HepG2 (cell line): Measurements from ENCODE around the gene NDUFS4. TPM values are rescaled to one million over a fixed set of nuclear protein-coding genes. Genes with fewer than 3 reads are reported as not detected.

Experiments used
- ATAC-seq: fragments of 200-7000 bp; cut with Tn5 transposase; 3 replicates; pipeline ENCODE4 v1.9.1; 2020; ENCODE audit warnings: mild to moderate bottlenecking, moderate library complexity
- Bru-seq: library from RNA; stranded (reverse); fragments of 400-500 nt; gene quantifications from one replicate; lab custom pipeline; 2021; lab: Mats Ljungman, UMichigan
- BruChase-seq, 2 experiments: library from RNA; stranded (reverse); fragments of 400-500 nt; gene quantifications; one replicate each; lab custom pipeline; 2021; lab: Mats Ljungman, UMichigan
- BruUV-seq: library from RNA; stranded (reverse); fragments of 400-500 nt; replicated peaks from 2 replicates; lab custom pipeline; 2021; lab: Mats Ljungman, UMichigan
- CTCF ChIA-PET: fragments of 300-600 bp; formaldehyde crosslinking; extraction: SDS; loops from one replicate; lab custom pipeline; 2021; ENCODE audit warnings: low total read pairs, inconsistent platforms, low intra/inter-chr PET ratio; lab: Yijun Ruan, JAX
- POLR2A ChIA-PET: fragments of 350-600 bp; sonication (Branson Sonifier 250); formaldehyde crosslinking; loops from one replicate; lab custom pipeline; 2020; ENCODE audit warnings: antibody characterized with exemption, inconsistent platforms; lab: Yijun Ruan, JAX
- DNase-seq: peaks from one replicate; pipeline ENCODE4 v3.0.0-alpha.2; 2015; ENCODE audit warnings: low spot score
- FAIRE-seq: peaks from 3 replicates; lab custom pipeline; 2011; peaks lifted over from hg19 to GRCh38; lab: Jason Lieb, UNC
- H2AFZ ChIP-seq: one replicate; pipeline ENCODE4 v1.6.1; 2011; ENCODE audit warnings: low read length, inconsistent platforms
- H3K27ac ChIP-seq: fragments of 300-600 bp; 3 replicates; pipeline ENCODE4 v1.8.0; 2011; ENCODE audit warnings: mixed run types, mild to moderate bottlenecking, mixed read lengths, low read length, inconsistent platforms; ENCODE audit not compliant: insufficient read depth; ENCODE audit errors: extremely low read length
- H3K27me3 ChIP-seq, 2 experiments: fragments of 200-600 bp in 1 of 2; 2 replicates in 1 of 2; 3 replicates in 1 of 2; pipeline versions ENCODE4 v1.6.0 to v1.8.0; 2011; ENCODE audit warnings: low read length in 2 of 2, mild to moderate bottlenecking in 2 of 2, moderate library complexity in 2 of 2, inconsistent platforms in 1 of 2; ENCODE audit not compliant: insufficient read depth in 2 of 2, control insufficient read depth in 1 of 2
- H3K36me3 ChIP-seq, 2 experiments: fragments of 200-600 bp in 1 of 2; replicated peaks in 1 of 2; 2 replicates in 1 of 2; 3 replicates in 1 of 2; pipeline versions ENCODE4 v1.5.1 to v1.8.0; 2011; ENCODE audit warnings: low read length in 2 of 2, inconsistent platforms in 1 of 2; ENCODE audit not compliant: insufficient read depth in 2 of 2, control insufficient read depth in 1 of 2
- H3K4me1 ChIP-seq: 2 replicates; pipeline ENCODE4 v1.5.1; 2012; ENCODE audit warnings: low read length, inconsistent platforms; ENCODE audit not compliant: insufficient read depth
- H3K4me2 ChIP-seq: 2 replicates; pipeline ENCODE4 v1.6.0; 2011; ENCODE audit warnings: low read depth, low read length, inconsistent platforms
- H3K4me3 ChIP-seq, 3 experiments: fragments of 200-600 bp in 1 of 3; sonication (generic), shearing (Covaris generic) in 1 of 3; replicated peaks in 1 of 3; 2 replicates each; pipeline ENCODE4 v1.5.1; 2011 to 2016; ENCODE audit warnings: low read length in 3 of 3, inconsistent platforms in 2 of 3, low read depth in 2 of 3, mild to moderate bottlenecking in 2 of 3, control low read depth in 1 of 3, mixed read lengths in 1 of 3; ENCODE audit not compliant: insufficient read depth in 1 of 3
- H3K79me2 ChIP-seq: one replicate; pipeline ENCODE4 v1.6.1; 2011; ENCODE audit warnings: low read length, inconsistent platforms; ENCODE audit not compliant: insufficient read depth
- H3K9ac ChIP-seq: 2 replicates; pipeline ENCODE4 v1.6.0; 2011; ENCODE audit warnings: mild to moderate bottlenecking, low read depth, low read length, inconsistent platforms; ENCODE audit not compliant: insufficient read depth
- H3K9me3 ChIP-seq: 2 replicates; pipeline ENCODE4 v1.5.1; 2012; ENCODE audit warnings: mild to moderate bottlenecking, low read length
- H4K20me1 ChIP-seq: 2 replicates; pipeline ENCODE4 v1.6.0; 2011; ENCODE audit warnings: inconsistent platforms, mild to moderate bottlenecking, low read length, moderate library complexity; ENCODE audit not compliant: insufficient read depth
- ZBTB38 ChIP-seq: sonication (generic); formaldehyde crosslinking; IDR thresholded peaks from 2 replicates; pipeline ENCODE4 v1.5.1; 2020; ENCODE audit warnings: mild to moderate bottlenecking, missing genetic modification reagents
- ZNF670 ChIP-seq: sonication (generic); formaldehyde crosslinking; IDR thresholded peaks from 2 replicates; pipeline ENCODE4 v1.8.0; 2022; ENCODE audit warnings: mild to moderate bottlenecking, missing genetic modification reagents, borderline replicate concordance
- WGBS: methylation state at CpG from one replicate; pipeline ENCODE4 v1.1.6; 2017; ENCODE audit warnings: low lambda C conversion rate; 5-methylcytosine and 5-hydroxymethylcytosine counted together
- in situ Hi-C: cut with HindIII; loops from 2 replicates; pipeline ENCODE4 v1.10.0; 2017; ENCODE audit warnings: low pct_unique_long_range_greater_than_20kb; ENCODE audit not compliant: extremely low pct_ligation_motif_present
- intact Hi-C: fragments of 100-400 bp; cut with micrococcal nuclease; formaldehyde crosslinking; loops from one replicate; pipeline ENCODE4 v1.10.0; 2022; ENCODE audit not compliant: unreplicated experiment
- long read RNA-seq, 2 experiments: library from RNA in 1 of 2; library from polyadenylated mRNA in 1 of 2; stranded (forward) in 1 of 2; unstranded in 1 of 2; transcript quantifications; one replicate each; pipeline ENCODE4 v2.0.0, GENCODE V29; 2019 to 2022
- polyA minus RNA-seq, 3 experiments: library from RNA; depleted of rRNA, polyadenylated mRNA; stranded (reverse); fragments of >200 nt; gene quantifications; 2 replicates each; pipeline ENCODE4 v1.2.3, GENCODE V29; 2011; ENCODE audit warnings: low replicate concordance in 1 of 3
- polyA plus RNA-seq, 8 experiments: library from polyadenylated mRNA; depleted of rRNA in 3 of 8; stranded (reverse) in 7 of 8; unstranded in 1 of 8; fragments of >200 nt; fragmentation: Illumina TruSeq in 4 of 8; extraction: Trizol in 4 of 8; gene quantifications; 2 replicates each; pipeline versions ENCODE4 v1.2.1 to v1.2.3, GENCODE V29; 2011 to 2016; ENCODE audit warnings: low read depth in 4 of 8, missing spikeins in 1 of 8, mixed read lengths in 1 of 8; ENCODE audit not compliant: insufficient read depth in 1 of 8
- total RNA-seq, 5 experiments: library from RNA; depleted of rRNA; stranded (reverse); fragments of >200 nt; fragmentation: Illumina TruSeq; extraction: Trizol; gene quantifications; 2 replicates each; pipeline ENCODE4 v1.2.3, GENCODE V29; 2016; ENCODE audit warnings: low read depth in 1 of 5
- TF ChIP-seq, protein P1 (sequence below): sonication (generic); formaldehyde crosslinking; IDR thresholded peaks from 2 replicates; pipeline ENCODE4; 2020; ENCODE audit warnings: missing genetic modification reagents, mild to moderate bottlenecking, borderline replicate concordance
- TF ChIP-seq, protein P2 (sequence below): sonication (generic); formaldehyde crosslinking; IDR thresholded peaks from 2 replicates; pipeline ENCODE4 v1.5.1; 2020; ENCODE audit warnings: missing genetic modification reagents, mild to moderate bottlenecking, borderline replicate concordance
- TF ChIP-seq, protein P3 (sequence below): sonication (generic); formaldehyde crosslinking; IDR thresholded peaks from 2 replicates; pipeline ENCODE4 v1.4.0; 2020; ENCODE audit warnings: missing genetic modification reagents

The NDUFS4 gene
- total RNA-seq (2016; rRNA removed; fragmentation: Illumina TruSeq; extraction: Trizol) = 121 and 146 TPM in 2 replicates
- total RNA-seq (2016; cell fraction: cytosol; rRNA removed; fragmentation: Illumina TruSeq; extraction: Trizol; ENCODE audit: low read depth) = 24.4 and 24.9 TPM in 2 replicates
- total RNA-seq (2016; cell fraction: insoluble cytoplasmic fraction; rRNA removed; fragmentation: Illumina TruSeq; extraction: Trizol) = 122 and 152 TPM in 2 replicates
- total RNA-seq (2016; cell fraction: membrane; rRNA removed; fragmentation: Illumina TruSeq; extraction: Trizol) = 28.1 and 36.2 TPM in 2 replicates
- total RNA-seq (2016; cell fraction: nucleus; rRNA removed; fragmentation: Illumina TruSeq; extraction: Trizol) = 59.0 and 64.3 TPM in 2 replicates
- 114 and 126 TPM in 2 replicates for polyA plus RNA-seq (2011; rRNA removed)
- 87.4 and 118 TPM in 2 replicates for polyA plus RNA-seq (2011; cell fraction: cytosol; rRNA removed)
- 20.5 and 26.0 TPM in 2 replicates for polyA plus RNA-seq (2011; cell fraction: nucleus; rRNA removed)
- polyA plus RNA-seq (2012) = 79.6 and 109 TPM in 2 replicates
- polyA plus RNA-seq (2016; cell fraction: cytosol; fragmentation: Illumina TruSeq; extraction: Trizol; ENCODE audit: low read depth) = 24.3 and 26.4 TPM in 2 replicates
- polyA plus RNA-seq (2016; cell fraction: insoluble cytoplasmic fraction; fragmentation: Illumina TruSeq; extraction: Trizol; ENCODE audit: low read depth) = 125 and 147 TPM in 2 replicates
- 27.9 and 33.2 TPM in 2 replicates for polyA plus RNA-seq (2016; cell fraction: membrane; fragmentation: Illumina TruSeq; extraction: Trizol; ENCODE audit: low read depth)
- 59.1 and 68.2 TPM in 2 replicates for polyA plus RNA-seq (2016; cell fraction: nucleus; fragmentation: Illumina TruSeq; extraction: Trizol; ENCODE audit: insufficient read depth, low read depth)
- polyA minus RNA-seq (2011; rRNA and poly(A)+ RNA removed; ENCODE audit: low replicate concordance) = 29.4 and 34.1 TPM in 2 replicates
- 42.1 and 42.3 TPM in 2 replicates for polyA minus RNA-seq (2011; cell fraction: cytosol; rRNA and poly(A)+ RNA removed)
- polyA minus RNA-seq (2011; cell fraction: nucleus; rRNA and poly(A)+ RNA removed) = 36.9 and 59.1 TPM in 2 replicates
- Bru-seq, nascent RNA = percentile 85 among the genes with signal in this experiment
- percentile 63 among the genes with signal in this experiment for BruChase-seq, experiment 1, labeled RNA remaining after a 6-hour chase
- BruChase-seq, experiment 2, labeled RNA remaining after a 2-hour chase = percentile 68 among the genes with signal in this experiment
- long read RNA-seq, experiment 1, transcript NDUFS4-201 (5 exons, 675 nt) = major isoform, 69 of 77 reads
- long read RNA-seq, experiment 1, partial matches to known transcripts = 4 of 77 reads
- long read RNA-seq, experiment 1, other reads (novel, unspliced or antisense) = 1 of 77 reads
- long read RNA-seq, experiment 2, transcript NDUFS4-204 (6 exons, 833 nt) = minor isoform, 10 of 111 reads
- long read RNA-seq, experiment 2, transcript NDUFS4-201 (5 exons, 675 nt) = major isoform, 85 of 111 reads
- long read RNA-seq, experiment 2, partial matches to known transcripts = 9 of 111 reads
- long read RNA-seq, experiment 2, other reads (novel, unspliced or antisense) = 4 of 111 reads

DNA sequence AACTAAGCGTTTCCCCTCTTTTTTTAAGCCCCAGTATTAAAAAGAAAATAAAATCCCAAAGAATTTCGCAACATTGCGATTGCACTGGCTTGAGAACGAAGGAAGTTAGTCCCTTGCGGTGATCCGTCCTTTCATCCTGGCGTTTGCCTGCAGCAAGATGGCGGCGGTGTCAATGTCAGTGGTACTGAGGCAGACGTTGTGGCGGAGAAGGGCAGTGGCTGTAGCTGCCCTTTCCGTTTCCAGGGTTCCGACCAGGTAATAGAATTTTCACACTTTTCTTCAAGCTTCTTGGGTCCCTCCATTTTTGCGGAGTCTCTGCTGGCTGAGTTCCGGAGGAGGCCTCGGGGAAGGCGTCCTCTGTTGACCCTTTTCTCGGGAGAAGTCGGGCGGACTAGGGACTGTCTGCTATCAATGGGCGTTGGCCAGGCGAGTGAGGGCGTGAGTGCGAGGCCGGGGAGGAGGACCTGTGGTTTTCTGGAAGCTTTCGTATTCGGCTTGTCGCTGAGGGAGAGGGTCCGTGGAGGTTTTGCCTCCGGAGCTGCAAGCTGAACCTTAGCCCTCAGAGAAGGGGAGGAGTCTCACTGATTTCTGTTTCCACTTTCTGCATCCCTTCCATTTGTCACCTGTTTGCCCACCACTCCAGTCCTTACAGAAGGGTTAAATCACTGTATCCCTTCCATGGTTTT lies at the start of gene NDUFS4:
Gene NDUFS4, plus strand, starts transcription at position 134 of the 686 bp plus-strand sequence. Its CDS starts 24 bp downstream, at position 158.
- peak within 1 kb of the TSS; percentile 80 for H3K9ac ChIP-seq
- H3K4me1 ChIP-seq = peaks cover 33% of the 10 kb centered on the region
- 2% methylated on average over 20 of the region's 30 CpGs for WGBS
- H3K27ac ChIP-seq = peak within 1 kb of the TSS; percentile 82
- peak; percentile 96 for ATAC-seq
- peak; percentile 69 for DNase-seq
- FAIRE-seq = peak; percentile 88
- H3K4me2 ChIP-seq = peak within 1 kb of the TSS; percentile 82
- ChIA-PET CTCF (interaction anchor here (0.5 kb wide), 1 partner anchor 130 kb away, joined by 3 read pairs; no protein-coding TSS in a partner anchor), POLR2A (interaction anchor here (0.9 to 1.0 kb wide), 2 partner anchors 16 to 79 kb away, joined by 5 to 7 read pairs; no protein-coding TSS in a partner anchor)
- H2AFZ ChIP-seq = peak within 1 kb of the TSS; percentile 92
- intact Hi-C loops = loop anchor here (1.0 to 5.0 kb wide), 3 partner anchors 8 to 133 kb away; no protein-coding TSS in a partner anchor
- H4K20me1 ChIP-seq = 0 out of 2 replicates have a peak, but pooled peaks cover 3% of the 10 kb centered on the region
- BruUV-seq = TSS peak; percentile 95
- in situ Hi-C loops = no loop called here
- H3K4me3 ChIP-seq = peak within 1 kb of the TSS; percentile 79 to 87 (median 81)
- no peaks in the 10 kb centered on the region; a peak in 1 of 5 replicates for H3K36me3 ChIP-seq
- H3K27me3 ChIP-seq = no peaks in the 10 kb centered on the region; a peak in 1 of 5 replicates
- peaks cover 50% of the 10 kb centered on the region for H3K79me2 ChIP-seq
- 0 out of 2 replicates have a peak, but pooled peaks cover 6% of the 10 kb centered on the region for H3K9me3 ChIP-seq
- TF ChIP-seq, protein P1, sequence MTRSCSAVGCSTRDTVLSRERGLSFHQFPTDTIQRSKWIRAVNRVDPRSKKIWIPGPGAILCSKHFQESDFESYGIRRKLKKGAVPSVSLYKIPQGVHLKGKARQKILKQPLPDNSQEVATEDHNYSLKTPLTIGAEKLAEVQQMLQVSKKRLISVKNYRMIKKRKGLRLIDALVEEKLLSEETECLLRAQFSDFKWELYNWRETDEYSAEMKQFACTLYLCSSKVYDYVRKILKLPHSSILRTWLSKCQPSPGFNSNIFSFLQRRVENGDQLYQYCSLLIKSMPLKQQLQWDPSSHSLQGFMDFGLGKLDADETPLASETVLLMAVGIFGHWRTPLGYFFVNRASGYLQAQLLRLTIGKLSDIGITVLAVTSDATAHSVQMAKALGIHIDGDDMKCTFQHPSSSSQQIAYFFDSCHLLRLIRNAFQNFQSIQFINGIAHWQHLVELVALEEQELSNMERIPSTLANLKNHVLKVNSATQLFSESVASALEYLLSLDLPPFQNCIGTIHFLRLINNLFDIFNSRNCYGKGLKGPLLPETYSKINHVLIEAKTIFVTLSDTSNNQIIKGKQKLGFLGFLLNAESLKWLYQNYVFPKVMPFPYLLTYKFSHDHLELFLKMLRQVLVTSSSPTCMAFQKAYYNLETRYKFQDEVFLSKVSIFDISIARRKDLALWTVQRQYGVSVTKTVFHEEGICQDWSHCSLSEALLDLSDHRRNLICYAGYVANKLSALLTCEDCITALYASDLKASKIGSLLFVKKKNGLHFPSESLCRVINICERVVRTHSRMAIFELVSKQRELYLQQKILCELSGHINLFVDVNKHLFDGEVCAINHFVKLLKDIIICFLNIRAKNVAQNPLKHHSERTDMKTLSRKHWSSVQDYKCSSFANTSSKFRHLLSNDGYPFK (CRISPR knock-in tag) = peak; percentile 99
- no peak; the same call in 1 of the 2 replicates for TF ChIP-seq ZNF670 (CRISPR knock-in tag)
- peak; percentile 49 for TF ChIP-seq ZBTB38 (CRISPR knock-in tag)
- TF ChIP-seq, protein P2, sequence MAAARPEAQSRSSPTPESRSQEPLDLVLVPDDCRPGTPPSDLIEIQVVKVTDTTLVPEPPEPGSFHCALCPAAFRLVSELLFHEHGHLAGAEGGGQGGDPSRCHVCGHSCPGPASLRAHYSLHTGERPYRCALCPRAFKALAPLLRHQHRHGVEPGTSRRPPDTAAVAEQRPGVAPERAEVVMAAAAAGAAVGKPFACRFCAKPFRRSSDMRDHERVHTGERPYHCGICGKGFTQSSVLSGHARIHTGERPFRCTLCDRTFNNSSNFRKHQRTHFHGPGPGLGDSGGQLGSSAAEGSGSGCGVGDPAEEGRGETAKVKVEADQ (CRISPR knock-in tag) = peak; percentile 66; the same call in 1 of the 2 replicates
- TF ChIP-seq, protein P3, sequence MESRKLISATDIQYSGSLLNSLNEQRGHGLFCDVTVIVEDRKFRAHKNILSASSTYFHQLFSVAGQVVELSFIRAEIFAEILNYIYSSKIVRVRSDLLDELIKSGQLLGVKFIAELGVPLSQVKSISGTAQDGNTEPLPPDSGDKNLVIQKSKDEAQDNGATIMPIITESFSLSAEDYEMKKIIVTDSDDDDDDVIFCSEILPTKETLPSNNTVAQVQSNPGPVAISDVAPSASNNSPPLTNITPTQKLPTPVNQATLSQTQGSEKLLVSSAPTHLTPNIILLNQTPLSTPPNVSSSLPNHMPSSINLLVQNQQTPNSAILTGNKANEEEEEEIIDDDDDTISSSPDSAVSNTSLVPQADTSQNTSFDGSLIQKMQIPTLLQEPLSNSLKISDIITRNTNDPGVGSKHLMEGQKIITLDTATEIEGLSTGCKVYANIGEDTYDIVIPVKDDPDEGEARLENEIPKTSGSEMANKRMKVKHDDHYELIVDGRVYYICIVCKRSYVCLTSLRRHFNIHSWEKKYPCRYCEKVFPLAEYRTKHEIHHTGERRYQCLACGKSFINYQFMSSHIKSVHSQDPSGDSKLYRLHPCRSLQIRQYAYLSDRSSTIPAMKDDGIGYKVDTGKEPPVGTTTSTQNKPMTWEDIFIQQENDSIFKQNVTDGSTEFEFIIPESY (CRISPR knock-in tag) = peak; percentile 64
